ENCODE results near the gene LDB1.

LDB1 gene

GRCh38 chr10:102132563-102133372, 12.6 kb upstream of the LDB1 start, which contains the start of gene PPRC1:
Gene PPRC1 (plus strand): TSS chr10:102133040. CDS start chr10:102133069, 29 bp downstream.
- TF ChIP-seq EZH2 (IDR thresholded peaks at IDR 0.05; ENCODE audit: borderline replicate concordance, low read length) (no peak), CTCF (IDR thresholded peaks at IDR 0.05; ENCODE audit: low read length) (peak; percentile 76)
- Histone ChIP-seq H3K9me2 (ENCODE audit: low read depth, low read length) (no peaks in the 10 kb centered on the region), H3K9me3 (ENCODE audit: low read length) (no peaks in the 10 kb centered on the region), H3K4me2 (ENCODE audit: low read length) (peak within 1 kb of the TSS; percentile 99), H3K27me3 (ENCODE audit: insufficient read depth, low read length) (no peaks in the 10 kb centered on the region), H3K9ac (ENCODE audit: low read length) (peak within 1 kb of the TSS; percentile 82), H3K27ac (ENCODE audit: low read depth, low read length, poor library complexity, severe bottlenecking) (peak within 1 kb of the TSS; percentile 38), H4K20me1 (ENCODE audit: insufficient read depth, low read length) (no peaks in the 10 kb centered on the region), H3K36me3 (ENCODE audit: insufficient read depth, low read length) (peaks cover 5% of the 10 kb centered on the region), H3K4me1 (ENCODE audit: insufficient read depth, low read length, severe bottlenecking) (peaks cover 28% of the 10 kb centered on the region), H2AFZ (ENCODE audit: low read length) (peak within 1 kb of the TSS; percentile 98), H3F3A (ENCODE audit: insufficient read depth, low read length) (no peaks in the 10 kb centered on the region), H3K4me3 (ENCODE audit: low read depth, low read length, poor library complexity, severe bottlenecking) (peak within 1 kb of the TSS; percentile 91), H3K79me2 (ENCODE audit: insufficient read depth, low read length) (peaks cover 40% of the 10 kb centered on the region)

GRCh38 chr10:102132193-102132562, 12.0 kb upstream of the LDB1 start:
- Histone ChIP-seq H3K79me2 (ENCODE audit: insufficient read depth, low read length) (peaks cover 40% of the 10 kb centered on the region), H3K4me3 (ENCODE audit: low read depth, low read length, poor library complexity, severe bottlenecking) (peak overlapping the region; percentile 91), H2AFZ (ENCODE audit: low read length) (peak overlapping the region; percentile 98), H3K4me2 (ENCODE audit: low read length) (peak overlapping the region; percentile 99), H4K20me1 (ENCODE audit: insufficient read depth, low read length) (no peaks in the 10 kb centered on the region), H3F3A (ENCODE audit: insufficient read depth, low read length) (no peaks in the 10 kb centered on the region), H3K27me3 (ENCODE audit: insufficient read depth, low read length) (no peaks in the 10 kb centered on the region), H3K9me2 (ENCODE audit: low read depth, low read length) (no peaks in the 10 kb centered on the region), H3K4me1 (ENCODE audit: insufficient read depth, low read length, severe bottlenecking) (peaks cover 28% of the 10 kb centered on the region), H3K36me3 (ENCODE audit: insufficient read depth, low read length) (no peaks in the 10 kb centered on the region; the same call in 1 of the 2 replicates), H3K9ac (ENCODE audit: low read length) (peak overlapping the region; percentile 82), H3K27ac (ENCODE audit: low read depth, low read length, poor library complexity, severe bottlenecking) (no peak overlapping the region), H3K9me3 (ENCODE audit: low read length) (no peaks in the 10 kb centered on the region)
- TF ChIP-seq CTCF (IDR thresholded peaks at IDR 0.05; ENCODE audit: low read length) (no peak), EZH2 (IDR thresholded peaks at IDR 0.05; ENCODE audit: borderline replicate concordance, low read length) (no peak)

GRCh38 chr10:102131286-102132170, 11.4 kb upstream of the LDB1 start:
- Histone ChIP-seq H3K4me1 (ENCODE audit: insufficient read depth, low read length, severe bottlenecking) (peaks cover 28% of the 10 kb centered on the region), H3K27me3 (ENCODE audit: insufficient read depth, low read length) (no peaks in the 10 kb centered on the region), H3K79me2 (ENCODE audit: insufficient read depth, low read length) (peaks cover 34% of the 10 kb centered on the region), H3F3A (ENCODE audit: insufficient read depth, low read length) (no peaks in the 10 kb centered on the region), H4K20me1 (ENCODE audit: insufficient read depth, low read length) (no peaks in the 10 kb centered on the region), H3K9me3 (ENCODE audit: low read length) (no peaks in the 10 kb centered on the region), H3K9ac (ENCODE audit: low read length) (no peak overlapping the region), H3K9me2 (ENCODE audit: low read depth, low read length) (no peaks in the 10 kb centered on the region), H2AFZ (ENCODE audit: low read length) (peak overlapping the region; percentile 98; the same call in 1 of the 2 replicates), H3K27ac (ENCODE audit: low read depth, low read length, poor library complexity, severe bottlenecking) (no peak overlapping the region), H3K4me2 (ENCODE audit: low read length) (peak overlapping the region; percentile 99; the same call in 1 of the 2 replicates), H3K36me3 (ENCODE audit: insufficient read depth, low read length) (no peaks in the 10 kb centered on the region; the same call in 1 of the 2 replicates), H3K4me3 (ENCODE audit: low read depth, low read length, poor library complexity, severe bottlenecking) (no peak overlapping the region)
- TF ChIP-seq EZH2 (IDR thresholded peaks at IDR 0.05; ENCODE audit: borderline replicate concordance, low read length) (no peak), CTCF (IDR thresholded peaks at IDR 0.05; ENCODE audit: low read length) (no peak)

Measured in OCI-LY1 (cell line).